Duodenal mucosa (tissue), 2 donors: Measurements from ENCODE around the gene RRM2.
"Not testable (repeated sequence)": the region's sequence is repeated elsewhere in the genome, so short reads cannot be mapped to it uniquely, and the experiment has no call there.

Experiments
- H3K27ac ChIP-seq: one replicate; pipeline ENCODE4 v1.7.0; 2013; ENCODE audit warnings: low read depth, low read length
- H3K27me3 ChIP-seq, 2 donors: one replicate each; pipeline ENCODE4 v1.7.0; 2013; ENCODE audit warnings: low read length in 2 of 2, control low read depth in 1 of 2; ENCODE audit not compliant: insufficient read depth in 2 of 2, control insufficient read depth in 1 of 2
- H3K36me3 ChIP-seq, 2 donors: one replicate each; pipeline ENCODE4 v1.7.0; 2013; ENCODE audit warnings: low read length in 2 of 2, control low read depth in 1 of 2; ENCODE audit not compliant: insufficient read depth in 2 of 2, control insufficient read depth in 1 of 2
- H3K4me1 ChIP-seq, 2 donors: one replicate each; pipeline ENCODE4 v1.7.0; 2013; ENCODE audit warnings: low read length in 2 of 2, control low read depth in 1 of 2; ENCODE audit not compliant: insufficient read depth in 2 of 2, control insufficient read depth in 1 of 2
- H3K4me3 ChIP-seq, 2 donors: one replicate each; pipeline ENCODE4 v1.7.0; 2013; ENCODE audit warnings: low read length in 2 of 2, low read depth in 1 of 2
- H3K9ac ChIP-seq, 2 donors: one replicate each; pipeline ENCODE4 v1.7.0; 2013; ENCODE audit warnings: low read length in 2 of 2, low read depth in 1 of 2
- H3K9me3 ChIP-seq, 2 donors: one replicate each; pipeline ENCODE4 v1.7.0; 2013; ENCODE audit warnings: low read length in 2 of 2, control low read depth in 1 of 2; ENCODE audit not compliant: control insufficient read depth in 1 of 2

Gene RRM2

DNA sequence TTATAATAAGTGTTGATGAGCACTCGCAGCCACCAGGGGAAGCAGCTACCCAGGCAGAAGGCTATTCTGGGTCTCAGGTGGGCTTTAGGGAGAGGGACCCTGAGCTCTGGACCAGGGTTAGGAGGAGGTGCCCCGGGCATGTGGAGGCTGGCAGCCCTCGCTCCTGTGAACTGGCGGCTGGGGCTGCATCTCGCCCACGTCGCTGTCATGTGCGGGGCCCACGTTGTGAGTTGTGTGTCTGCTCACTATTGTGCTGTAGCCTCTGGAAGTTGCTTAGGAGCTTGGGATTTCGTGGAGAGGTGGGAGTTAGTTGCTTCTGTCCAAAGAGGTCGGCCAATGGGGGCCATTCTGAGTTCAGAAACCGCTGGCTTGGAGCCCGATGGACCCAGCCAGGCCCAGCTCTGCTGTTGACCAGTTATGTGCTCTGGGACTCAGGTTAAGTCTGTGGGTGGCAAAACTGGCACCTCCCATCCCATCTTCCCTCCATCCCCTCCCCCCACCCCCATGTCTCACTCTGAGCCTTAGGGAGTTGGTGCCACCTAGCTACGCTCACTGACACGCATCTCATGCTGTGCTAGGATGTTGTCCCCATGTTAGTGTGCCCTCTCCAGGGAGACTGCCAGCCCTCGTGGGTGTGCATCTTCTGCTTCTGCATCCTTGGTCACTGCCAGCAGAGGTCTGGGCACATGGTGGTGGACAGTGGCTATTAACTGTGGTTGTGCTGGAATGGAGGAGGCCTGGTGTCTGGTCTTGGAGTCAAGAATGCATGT lies 18.5 kb downstream of the RRM2 start:
- Histone ChIP-seq H3K27me3 (no peaks in the 10 kb centered on the region), H3K9ac (no peak overlapping the region), H3K36me3 (no peaks in the 10 kb centered on the region), H3K9me3 (no peaks in the 10 kb centered on the region), H3K27ac (no peak overlapping the region), H3K4me1 (peaks cover 4 to 17% of the 10 kb centered on the region in 2 donors), H3K4me3 (no peak overlapping the region)

DNA sequence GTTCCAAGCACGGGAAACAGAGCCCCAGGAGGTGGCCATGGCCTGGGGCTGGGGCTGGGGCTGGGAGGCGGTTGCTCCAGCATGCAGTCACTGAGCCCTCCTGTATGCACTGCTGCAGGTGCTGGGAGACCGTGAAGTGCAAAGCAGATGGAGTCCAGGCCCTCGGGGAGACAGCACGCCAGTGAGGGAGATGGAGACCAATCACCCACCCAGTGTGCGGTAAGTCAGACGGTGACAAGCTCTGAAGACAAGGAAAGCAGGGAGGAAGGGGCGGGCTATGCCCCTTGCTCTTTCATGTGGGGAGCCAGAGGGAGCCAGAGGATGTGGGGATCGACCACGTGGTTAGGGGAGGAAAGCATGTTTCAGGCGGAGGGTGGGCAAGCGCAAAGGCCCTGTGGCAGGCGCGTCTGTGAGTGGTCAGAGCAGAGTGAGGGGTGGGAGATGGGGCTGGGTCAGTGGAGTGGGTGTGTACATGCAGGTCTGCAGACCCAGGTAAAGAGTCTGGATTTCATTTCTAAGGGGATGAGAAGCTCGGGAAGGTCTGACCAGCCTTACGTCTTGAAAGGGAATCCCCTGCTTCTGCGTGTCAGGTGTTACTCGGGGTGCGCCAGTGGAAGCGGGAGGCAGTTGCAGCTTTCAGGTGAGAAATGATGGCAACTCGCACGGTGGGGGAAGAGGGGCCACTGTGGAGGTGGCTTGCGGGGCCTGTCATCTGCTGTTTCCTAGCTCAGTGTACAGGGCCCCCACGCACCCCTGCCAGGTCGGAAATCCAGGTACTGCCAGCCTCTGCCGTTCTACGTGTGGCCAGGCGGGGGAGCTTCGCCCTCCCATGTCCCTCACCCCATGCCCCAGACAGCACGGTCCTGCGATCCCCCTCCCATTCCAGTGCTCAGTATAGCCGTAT lies 19.4 kb downstream of the RRM2 start:
- Histone ChIP-seq H3K36me3 (no peaks in the 10 kb centered on the region), H3K4me3 (no peak overlapping the region), H3K4me1 (peaks cover 4 to 17% of the 10 kb centered on the region in 2 donors), H3K27me3 (no peaks in the 10 kb centered on the region), H3K9me3 (no peaks in the 10 kb centered on the region), H3K27ac (no peak overlapping the region), H3K9ac (no peak overlapping the region)

DNA sequence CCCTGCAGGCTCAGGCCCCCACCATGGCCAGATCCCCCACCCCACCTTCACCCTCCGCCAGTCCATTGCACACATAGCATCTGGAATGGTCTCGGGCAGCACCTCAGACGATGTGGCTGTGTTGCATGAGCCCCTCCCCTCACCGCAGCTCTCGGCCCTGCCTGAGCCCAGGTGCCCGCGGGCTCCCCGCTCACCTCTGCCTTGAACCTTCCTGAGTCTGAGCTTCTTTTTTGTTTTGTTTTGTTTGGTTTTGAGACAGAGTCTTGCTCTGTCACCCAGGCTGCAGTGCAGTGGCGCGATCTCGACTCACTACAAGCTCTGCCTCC lies 20.1 kb downstream of the RRM2 start:
- Histone ChIP-seq H3K9me3 (no peaks in the 10 kb centered on the region), H3K27ac (no peak overlapping the region), H3K9ac (no peak overlapping the region), H3K27me3 (no peaks in the 10 kb centered on the region), H3K4me3 (no peak overlapping the region), H3K4me1 (peaks cover 4 to 17% of the 10 kb centered on the region in 2 donors), H3K36me3 (no peaks in the 10 kb centered on the region)

DNA sequence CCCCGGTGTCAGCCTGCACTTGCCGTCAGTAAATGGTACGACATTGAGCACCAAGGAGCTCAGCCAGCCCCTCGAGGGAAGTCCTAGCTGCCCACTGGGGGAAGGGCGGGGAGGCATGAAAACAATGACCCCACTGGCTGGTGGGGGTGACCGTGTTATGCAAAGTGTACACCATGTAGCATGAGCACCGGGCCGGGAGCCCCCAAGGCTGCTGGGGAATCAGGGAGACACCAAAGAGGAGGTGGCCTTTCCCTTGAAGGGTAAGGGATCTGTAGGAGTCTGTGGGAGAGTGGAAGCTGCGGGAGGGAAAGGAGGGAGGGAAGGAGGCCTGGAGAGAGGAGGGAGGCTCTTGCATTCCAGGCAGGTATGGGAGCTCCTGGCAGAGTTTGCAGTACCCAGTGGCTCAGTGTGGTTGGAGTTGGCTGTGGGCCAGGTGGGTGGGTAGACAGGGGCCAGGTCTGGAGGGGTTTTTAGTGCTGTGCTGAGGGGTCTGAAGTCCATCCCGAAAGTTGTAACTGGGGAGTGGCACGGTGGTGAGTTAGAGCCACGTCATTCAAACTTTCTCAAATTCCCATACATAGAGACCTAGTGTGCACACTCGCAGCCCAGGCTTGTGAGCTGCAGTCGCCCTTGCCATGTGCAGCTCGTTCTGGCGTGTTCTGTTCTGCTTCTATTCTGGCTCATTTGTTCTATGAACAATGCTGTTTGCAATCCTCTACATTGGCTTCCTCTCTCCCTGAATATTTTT lies 22.4 kb downstream of the RRM2 start:
- no peak overlapping the region for H3K27ac ChIP-seq
- H3K27me3 ChIP-seq = no peaks in the 10 kb centered on the region
- peaks cover 4 to 17% of the 10 kb centered on the region in 2 donors for H3K4me1 ChIP-seq
- no peaks in the 10 kb centered on the region for H3K9me3 ChIP-seq
- no peak overlapping the region for H3K4me3 ChIP-seq
- H3K36me3 ChIP-seq = no peaks in the 10 kb centered on the region
- no peak overlapping the region for H3K9ac ChIP-seq

DNA sequence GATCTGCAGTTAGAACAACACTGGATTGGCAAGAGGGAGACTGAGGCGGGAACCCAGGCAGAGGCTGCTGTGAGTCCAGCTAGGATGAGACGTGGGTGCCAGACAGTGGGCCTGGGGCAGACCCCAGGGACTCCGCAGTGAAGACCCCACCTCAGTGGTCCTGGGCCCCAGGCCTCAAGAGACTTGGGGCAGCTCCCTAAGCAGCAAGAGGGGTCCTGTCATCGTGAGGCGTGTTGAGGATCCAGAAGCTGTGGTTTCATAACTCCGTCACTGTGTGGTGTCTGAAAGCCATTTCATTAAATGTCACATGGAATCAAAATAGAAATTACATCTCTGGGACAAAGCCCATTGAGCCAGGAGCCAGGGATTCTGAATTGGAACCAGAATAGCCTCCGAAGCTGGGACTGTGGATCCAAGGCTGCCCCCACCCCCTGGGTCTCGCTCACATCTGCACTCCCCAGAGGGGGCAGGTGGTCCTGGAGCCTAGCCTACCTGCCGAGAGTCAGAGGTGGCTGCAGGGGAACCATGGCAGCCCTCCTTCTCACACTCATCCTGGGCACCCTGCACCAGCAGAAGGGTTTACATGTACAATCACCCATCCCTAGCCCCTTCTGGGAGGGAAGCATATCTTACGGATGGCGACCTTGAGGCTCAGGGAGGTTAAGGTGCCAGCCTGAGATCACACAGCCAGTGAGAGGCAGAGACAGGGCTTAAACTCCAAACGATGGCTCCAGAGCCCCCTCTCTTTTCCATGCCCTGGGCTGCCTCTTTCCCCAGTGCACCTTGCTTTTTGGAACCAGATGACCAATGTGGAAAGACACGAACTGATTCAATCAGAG lies 23.2 kb downstream of the RRM2 start:
- peaks cover 4 to 17% of the 10 kb centered on the region in 2 donors for H3K4me1 ChIP-seq
- no peak overlapping the region for H3K27ac ChIP-seq
- no peaks in the 10 kb centered on the region for H3K9me3 ChIP-seq
- H3K4me3 ChIP-seq = no peak overlapping the region
- no peaks in the 10 kb centered on the region for H3K36me3 ChIP-seq
- H3K27me3 ChIP-seq = no peaks in the 10 kb centered on the region
- no peak overlapping the region for H3K9ac ChIP-seq

DNA sequence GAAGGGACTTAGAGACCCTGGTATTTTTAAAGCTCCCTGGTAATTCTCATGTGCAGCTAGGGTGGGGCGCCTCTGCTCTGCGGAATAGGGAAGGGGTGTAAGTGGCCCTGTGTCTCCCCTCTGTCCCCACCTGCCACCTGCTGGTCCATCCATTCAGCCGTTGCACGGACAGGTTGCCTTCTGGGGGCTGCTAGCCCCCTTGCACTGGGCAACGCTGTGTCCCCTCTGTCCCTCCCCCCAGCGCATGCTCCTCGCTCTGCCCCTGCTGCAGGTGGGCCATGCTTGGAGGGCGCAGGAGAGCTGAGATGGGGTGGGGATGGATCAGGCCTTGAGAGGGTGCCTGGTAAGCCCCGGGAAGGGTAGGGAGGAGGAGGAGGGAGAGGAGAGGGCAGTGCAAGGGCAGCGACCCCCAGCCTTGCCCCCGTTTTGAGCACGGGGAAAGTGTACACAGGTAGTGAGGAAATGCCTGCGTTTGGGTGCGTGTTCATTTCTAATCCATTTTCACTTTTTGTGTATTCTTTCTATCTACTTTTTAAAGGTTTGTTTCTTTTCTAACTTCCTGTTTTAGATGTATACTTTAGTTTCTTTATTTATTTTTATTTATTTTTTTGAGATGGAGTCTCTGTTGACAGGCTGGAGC lies 23.9 kb downstream of the RRM2 start:
- Histone ChIP-seq H3K27me3 (no peaks in the 10 kb centered on the region), H3K27ac (no peak overlapping the region), H3K9me3 (no peaks in the 10 kb centered on the region), H3K4me3 (no peak overlapping the region), H3K4me1 (peaks cover 4 to 15% of the 10 kb centered on the region in 2 donors), H3K9ac (no peak overlapping the region), H3K36me3 (no peaks in the 10 kb centered on the region)

DNA sequence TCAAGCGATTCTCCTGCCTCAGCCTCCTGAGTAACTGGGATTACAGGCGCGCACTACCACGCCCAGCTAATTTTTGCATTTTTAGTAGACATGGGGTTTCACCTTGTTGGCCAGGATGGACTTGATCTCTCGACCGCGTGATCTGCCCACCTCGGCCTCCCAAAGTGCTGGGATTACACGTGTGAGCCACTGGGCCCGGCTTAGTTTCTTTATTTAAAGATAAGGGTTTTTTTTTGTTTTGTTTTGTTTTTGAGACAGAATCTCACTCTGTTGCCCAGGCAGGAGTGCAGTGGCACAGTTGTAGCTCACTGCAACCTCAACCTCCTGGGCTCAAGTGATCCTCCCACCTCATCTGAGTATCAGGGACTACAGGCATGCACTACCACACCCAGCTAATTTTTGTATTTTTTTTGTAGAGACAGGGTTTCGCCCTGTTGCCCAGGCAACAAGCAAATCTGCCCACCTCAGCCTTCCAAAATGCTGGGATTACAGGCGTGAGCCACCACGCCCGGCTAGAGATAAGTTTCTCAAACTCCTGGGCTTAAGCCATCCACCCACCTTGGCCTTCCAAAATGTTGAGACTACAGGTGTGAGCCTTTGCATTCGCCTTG lies 24.6 kb downstream of the RRM2 start:
- not testable (repeated sequence) for H3K9ac ChIP-seq, H3K4me3 ChIP-seq, H3K27ac ChIP-seq, H3K36me3 ChIP-seq, H3K27me3 ChIP-seq, H3K9me3 ChIP-seq
- peaks cover 4 to 11% of the 10 kb centered on the region in 2 donors for H3K4me1 ChIP-seq

DNA sequence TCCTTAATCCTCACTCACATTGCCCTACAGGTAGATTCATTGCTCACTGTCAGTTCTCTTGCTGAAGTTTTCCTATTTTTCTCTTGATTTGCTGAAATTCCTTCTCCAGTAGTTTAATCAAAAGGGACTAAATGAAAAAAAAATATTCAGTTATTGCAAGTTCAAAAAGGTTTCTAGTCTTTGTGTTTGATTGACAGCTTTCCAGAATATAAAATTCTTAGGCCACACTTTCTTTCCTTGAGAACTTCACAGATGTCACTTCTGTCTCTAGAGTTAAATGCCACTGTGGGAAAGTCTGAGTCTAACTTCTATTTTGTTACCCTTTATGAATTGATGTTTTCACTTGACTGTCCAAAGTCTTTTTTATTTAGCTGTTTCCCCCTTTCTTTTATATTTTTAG lies 25.7 kb downstream of the RRM2 start:
- Histone ChIP-seq H3K9me3 (no peaks in the 10 kb centered on the region), H3K27ac (no peak overlapping the region), H3K4me1 (peaks cover 2 to 5% of the 10 kb centered on the region in 2 donors), H3K36me3 (no peaks in the 10 kb centered on the region), H3K27me3 (no peaks in the 10 kb centered on the region), H3K9ac (no peak overlapping the region), H3K4me3 (no peak overlapping the region)

DNA sequence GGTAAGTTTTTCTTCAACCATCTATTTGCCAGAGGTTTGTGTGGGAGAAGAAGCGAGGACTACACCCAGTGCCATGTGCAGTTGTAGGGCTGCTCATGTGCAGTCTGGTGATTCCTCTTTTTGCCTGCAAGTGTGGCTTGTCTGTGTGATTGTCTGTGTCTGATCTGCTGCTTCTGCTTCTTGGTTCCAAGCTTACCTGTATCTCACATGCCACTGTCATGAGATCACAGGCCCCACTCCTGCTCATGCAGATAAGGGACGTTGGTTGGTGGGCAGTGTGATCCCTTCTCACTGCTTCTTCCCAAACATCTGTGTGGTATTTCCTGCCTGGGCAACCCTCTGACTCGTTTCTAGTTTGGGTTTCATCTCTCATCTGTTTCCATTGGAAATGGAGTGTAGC lies 27.1 kb downstream of the RRM2 start:
- Histone ChIP-seq H3K36me3 (no peaks in the 10 kb centered on the region), H3K9me3 (no peaks in the 10 kb centered on the region), H3K4me1 (peaks cover 0 to 5% of the 10 kb centered on the region in 2 donors), H3K4me3 (no peak overlapping the region), H3K27ac (no peak overlapping the region), H3K27me3 (no peaks in the 10 kb centered on the region), H3K9ac (no peak overlapping the region)
